Ishikawa (cell line): ENCODE results near the gene PUM1.

Experiments used
- CEBPB ChIP-seq: IDR thresholded peaks from 2 replicates; pipeline ENCODE4 v1.6.1; 2012
- EP300 ChIP-seq: IDR thresholded peaks from 2 replicates; pipeline ENCODE4 v1.6.1; 2012; ENCODE audit warnings: borderline replicate concordance
- RAD21 ChIP-seq: IDR thresholded peaks from 2 replicates; pipeline ENCODE4 v1.6.1; 2012; ENCODE audit warnings: low read depth
- TAF1 ChIP-seq: IDR thresholded peaks from 2 replicates; pipeline ENCODE4 v1.6.1; 2012; ENCODE audit warnings: low read depth, mild to moderate bottlenecking
- TCF12 ChIP-seq: IDR thresholded peaks from 2 replicates; pipeline ENCODE4 v1.6.1; 2012; ENCODE audit warnings: low read depth
- TEAD4 ChIP-seq: IDR thresholded peaks from 2 replicates; pipeline ENCODE4 v1.6.1; 2012
- YY1 ChIP-seq: IDR thresholded peaks from 2 replicates; pipeline ENCODE4 v1.6.1; 2012; ENCODE audit warnings: low read depth
- TF ChIP-seq, protein P1 (sequence below): IDR thresholded peaks from 2 replicates; pipeline ENCODE4 v1.6.1; 2012

DNA sequence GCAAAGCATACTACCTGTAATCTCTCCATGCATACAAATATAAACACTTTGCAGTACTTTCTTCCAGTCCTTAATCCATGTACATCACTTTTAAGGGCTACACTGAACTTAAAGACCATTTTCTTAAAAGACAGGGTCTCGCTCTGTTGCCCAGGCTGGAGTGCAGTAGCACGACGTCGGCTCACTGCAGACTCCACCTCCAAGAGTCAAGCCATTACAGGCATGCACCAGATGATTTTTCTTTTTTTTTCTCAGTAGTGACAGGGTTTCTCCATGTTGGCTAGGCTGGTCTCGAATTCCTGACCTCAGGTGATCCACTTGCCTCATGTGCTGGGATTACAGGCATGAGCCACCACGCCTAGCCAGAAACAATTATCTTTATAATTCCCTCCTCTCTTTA lies 22.9 kb downstream of the PUM1 start:
- no peak for TF ChIP-seq TAF1
- no peak for TF ChIP-seq EP300
- no peak for TF ChIP-seq TEAD4
- no peak for TF ChIP-seq YY1
- TF ChIP-seq CEBPB, result no peak
- no peak for TF ChIP-seq RAD21
- no peak for TF ChIP-seq TCF12
- TF ChIP-seq, protein P1, sequence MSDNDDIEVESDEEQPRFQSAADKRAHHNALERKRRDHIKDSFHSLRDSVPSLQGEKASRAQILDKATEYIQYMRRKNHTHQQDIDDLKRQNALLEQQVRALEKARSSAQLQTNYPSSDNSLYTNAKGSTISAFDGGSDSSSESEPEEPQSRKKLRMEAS, result no peak
